Lower lobe of right lung (tissue), 2 donors: ENCODE results near the gene DENND10. TPM values are rescaled to one million over a fixed set of nuclear protein-coding genes. Genes with fewer than 3 reads are reported as not detected.
"Not testable (repeated sequence)": the region's sequence is repeated elsewhere in the genome, so short reads cannot be mapped to it uniquely, and the experiment has no call there.

Source experiments
- ATAC-seq, 2 donors: fragments of 200-7000 bp; cut with Tn5 transposase; one replicate each; pipeline ENCODE4 v1.9.1; 2020 to 2022; ENCODE audit warnings: mild to moderate bottlenecking in 2 of 2, moderate library complexity in 2 of 2
- DNase-seq: peaks from one replicate; pipeline ENCODE4 v3.0.0-alpha.2; 2020
- H3K27ac ChIP-seq: fragments of 200-600 bp; one replicate; pipeline ENCODE4 v1.8.0; 2022
- H3K27me3 ChIP-seq: fragments of 200-600 bp; one replicate; pipeline ENCODE4 v1.8.0; 2022; ENCODE audit warnings: low read depth
- H3K36me3 ChIP-seq: fragments of 200-600 bp; one replicate; pipeline ENCODE4 v1.8.0; 2022; ENCODE audit warnings: mild to moderate bottlenecking
- H3K4me1 ChIP-seq: fragments of 200-600 bp; one replicate; pipeline ENCODE4 v1.8.0; 2022
- H3K4me3 ChIP-seq: fragments of 200-600 bp; one replicate; pipeline ENCODE4 v1.8.0; 2022; ENCODE audit warnings: mild to moderate bottlenecking
- H3K9me3 ChIP-seq: fragments of 200-600 bp; one replicate; pipeline ENCODE4 v1.8.0; 2022
- CTCF ChIP-seq: fragments of 200-600 bp; IDR thresholded peaks from one replicate; pipeline ENCODE4 v1.8.0; 2022; ENCODE audit warnings: antibody characterized with exemption, mild to moderate bottlenecking
- intact Hi-C: fragments of 100-400 bp; cut with DNase I; formaldehyde crosslinking; loops from one replicate; pipeline ENCODE4 v1.11.0; 2022
- total RNA-seq: library from RNA; stranded (reverse); fragmentation: NEBNext Ultra II Directional; extraction: Animal tissue kit (Norgen Biotek cat#: 25700); gene quantifications from one replicate; pipeline ENCODE4 v1.2.1, GENCODE V29; 2021
- donor health status: DM: no; HTN: yes; CAD: no; lungs with severe emphysema.

DENND10 gene
- total RNA-seq, 1 donor from 2014 or later, result 33.8 TPM

DNA sequence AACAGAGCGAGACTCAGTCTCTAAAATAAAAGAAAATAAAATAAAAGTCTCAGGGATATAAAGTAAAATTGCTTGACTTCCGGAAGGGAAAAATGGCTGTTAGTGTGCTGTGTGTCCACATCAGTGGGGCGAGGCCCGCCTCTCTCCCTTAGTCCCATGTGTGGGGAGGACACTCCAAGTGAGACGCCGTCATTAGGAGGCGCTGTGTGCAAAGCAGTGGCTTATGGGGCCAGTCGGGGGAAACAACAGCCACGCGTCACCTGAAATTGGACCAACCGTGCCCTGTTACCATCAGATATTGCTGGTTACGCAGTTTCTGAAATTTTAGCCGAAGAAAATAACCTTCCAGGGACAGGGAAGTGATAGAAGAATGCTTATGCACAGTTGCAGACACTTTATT lies 45.8 kb downstream of the DENND10 start:
- TF ChIP-seq CTCF, result peak; percentile 6
- Histone ChIP-seq H3K4me1 (no peaks in the 10 kb centered on the region), H3K9me3 (no peaks in the 10 kb centered on the region), H3K36me3 (peaks cover 76% of the 10 kb centered on the region), H3K4me3 (no peak overlapping the region), H3K27me3 (no peaks in the 10 kb centered on the region), H3K27ac (no peak overlapping the region)
- peak in 1 of 2 donors; percentile 19 for ATAC-seq
- intact Hi-C loops, result no loop called here
- no peak for DNase-seq

DNA sequence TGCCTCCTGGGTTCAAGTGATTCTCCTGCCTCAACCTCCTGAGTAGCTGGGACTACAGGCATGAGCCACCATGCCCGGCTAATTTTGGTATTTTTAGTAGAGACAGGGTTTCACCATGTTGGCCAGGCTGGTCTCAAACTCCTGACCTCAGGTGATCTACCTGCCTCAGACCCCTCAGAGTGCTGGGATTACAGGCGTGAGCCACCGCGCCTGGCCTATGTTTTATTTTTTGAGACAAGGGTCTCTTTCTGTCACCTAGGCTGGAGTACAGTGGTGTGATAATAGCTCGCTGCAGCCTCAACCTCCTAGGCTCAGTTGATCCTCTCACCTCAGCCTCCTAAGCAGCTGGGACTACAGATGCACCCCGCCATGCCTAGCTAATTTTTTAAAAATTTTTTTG lies 47.7 kb downstream of the DENND10 start:
- H3K4me3 ChIP-seq, ATAC-seq, H3K9me3 ChIP-seq, H3K4me1 ChIP-seq, DNase-seq, intact Hi-C loops, H3K27me3 ChIP-seq, H3K27ac ChIP-seq: not testable (repeated sequence)
- H3K36me3 ChIP-seq, result peaks cover 89% of the 10 kb centered on the region

DNA sequence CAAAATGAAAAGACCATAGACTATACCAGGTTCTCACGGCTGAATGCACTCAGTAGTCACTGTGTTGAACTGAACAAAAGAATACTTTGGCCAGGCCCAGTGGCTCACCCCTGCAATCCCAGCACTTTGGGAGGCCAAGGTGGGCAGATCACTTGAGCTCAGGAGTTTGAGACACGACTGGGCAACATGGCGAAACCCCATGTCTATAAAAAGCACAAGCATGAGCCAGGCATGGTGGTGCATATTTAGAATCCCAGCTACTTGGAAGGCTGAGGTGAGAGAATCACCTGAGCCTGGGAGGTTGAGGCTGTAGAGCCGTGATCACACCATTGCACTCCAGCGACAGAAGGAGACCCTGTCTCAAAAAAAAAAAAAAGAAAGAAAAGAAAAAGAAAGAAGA lies 49.1 kb downstream of the DENND10 start:
- no peak for TF ChIP-seq CTCF
- Histone ChIP-seq H3K27ac (no peak overlapping the region), H3K4me3 (no peak overlapping the region), H3K9me3 (no peaks in the 10 kb centered on the region), H3K27me3 (no peaks in the 10 kb centered on the region), H3K4me1 (no peaks in the 10 kb centered on the region), H3K36me3 (peaks cover 89% of the 10 kb centered on the region)
- intact Hi-C loops, result no loop called here
- ATAC-seq (no peak), DNase-seq (no peak)

- no peak for DNase-seq
Observed at GRCh38 chr10:119153661-119154060, 49.7 kb downstream of the DENND10 start.

DNA sequence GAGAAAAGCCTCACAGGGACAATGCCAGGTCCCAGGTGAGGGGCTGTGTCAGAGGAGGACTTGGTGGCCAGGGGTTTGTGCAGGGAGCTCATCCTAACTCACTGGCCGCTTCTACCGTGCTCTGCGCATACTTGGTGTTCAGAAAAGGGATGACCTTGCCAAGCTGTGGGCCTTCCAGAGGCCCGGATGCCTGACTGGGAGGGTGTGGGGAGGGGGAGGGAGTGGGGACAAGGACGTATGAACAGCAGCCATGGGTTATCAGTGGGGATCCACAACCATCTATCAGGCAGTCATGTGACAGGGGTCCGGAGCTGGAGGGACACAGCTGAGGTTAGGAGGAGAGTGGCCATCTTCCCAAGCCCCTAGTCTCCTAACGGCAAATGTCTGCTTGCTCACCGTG lies 55.4 kb downstream of the DENND10 start:
- H3K4me1 ChIP-seq, result peaks cover 4% of the 10 kb centered on the region
- H3K4me3 ChIP-seq, result no peak overlapping the region
- no peak overlapping the region for H3K27ac ChIP-seq
- H3K9me3 ChIP-seq, result no peaks in the 10 kb centered on the region
- peaks cover 67% of the 10 kb centered on the region for H3K36me3 ChIP-seq
- intact Hi-C loops, result no loop called here
- ATAC-seq (no peak), DNase-seq (no peak)
- no peak for TF ChIP-seq CTCF
- no peaks in the 10 kb centered on the region for H3K27me3 ChIP-seq

More at GRCh38 chr10:119153661-119154060, 49.7 kb downstream of the DENND10 start:
- Histone ChIP-seq H3K27me3 (no peaks in the 10 kb centered on the region), H3K27ac (no peak overlapping the region), H3K9me3 (no peaks in the 10 kb centered on the region), H3K4me1 (no peaks in the 10 kb centered on the region), H3K4me3 (no peak overlapping the region), H3K36me3 (peaks cover 90% of the 10 kb centered on the region)
- intact Hi-C loops, result no loop called here
- ATAC-seq, result no peak
- no peak for TF ChIP-seq CTCF

- no peak overlapping the region for H3K27ac ChIP-seq
Observed at GRCh38 chr10:119161680-119162451, 58.0 kb downstream of the DENND10 start.

More at GRCh38 chr10:119161680-119162451, 58.0 kb downstream of the DENND10 start:
- Histone ChIP-seq H3K9me3 (no peaks in the 10 kb centered on the region), H3K36me3 (peaks cover 42% of the 10 kb centered on the region), H3K4me3 (no peak overlapping the region), H3K27me3 (no peaks in the 10 kb centered on the region), H3K4me1 (peaks cover 23% of the 10 kb centered on the region)
- intact Hi-C loops, result no loop called here
- DNase-seq, result no peak
- no peak for TF ChIP-seq CTCF
- ATAC-seq, result no peak
